ENCODE measurements around the gene AGBL1.

The AGBL1 gene

DNA sequence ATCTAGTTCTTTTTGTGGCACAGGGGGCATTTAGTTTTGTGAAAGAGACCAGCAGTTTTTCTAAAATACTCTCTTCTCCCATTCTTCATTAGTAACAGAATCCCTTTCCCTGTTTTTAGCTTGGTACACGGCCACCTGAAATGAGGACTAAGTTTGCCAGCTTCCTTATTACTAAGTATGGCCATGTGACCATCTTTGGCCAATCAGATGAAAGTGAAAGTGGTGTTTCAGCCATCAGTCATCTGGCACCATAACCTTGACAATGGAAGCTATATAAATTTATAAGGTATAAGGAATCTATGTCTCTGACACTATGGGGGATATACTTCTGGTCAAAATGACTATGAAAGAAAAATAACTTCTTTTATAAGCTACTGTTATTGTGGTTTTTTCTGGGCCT, 570.4 kb downstream of the AGBL1 start:
- H3K4me3 ChIP-seq (ENCODE audit: low read depth, low read length), result no peak overlapping the region
- DNase-seq (ENCODE audit: low read depth), result no peak

DNA sequence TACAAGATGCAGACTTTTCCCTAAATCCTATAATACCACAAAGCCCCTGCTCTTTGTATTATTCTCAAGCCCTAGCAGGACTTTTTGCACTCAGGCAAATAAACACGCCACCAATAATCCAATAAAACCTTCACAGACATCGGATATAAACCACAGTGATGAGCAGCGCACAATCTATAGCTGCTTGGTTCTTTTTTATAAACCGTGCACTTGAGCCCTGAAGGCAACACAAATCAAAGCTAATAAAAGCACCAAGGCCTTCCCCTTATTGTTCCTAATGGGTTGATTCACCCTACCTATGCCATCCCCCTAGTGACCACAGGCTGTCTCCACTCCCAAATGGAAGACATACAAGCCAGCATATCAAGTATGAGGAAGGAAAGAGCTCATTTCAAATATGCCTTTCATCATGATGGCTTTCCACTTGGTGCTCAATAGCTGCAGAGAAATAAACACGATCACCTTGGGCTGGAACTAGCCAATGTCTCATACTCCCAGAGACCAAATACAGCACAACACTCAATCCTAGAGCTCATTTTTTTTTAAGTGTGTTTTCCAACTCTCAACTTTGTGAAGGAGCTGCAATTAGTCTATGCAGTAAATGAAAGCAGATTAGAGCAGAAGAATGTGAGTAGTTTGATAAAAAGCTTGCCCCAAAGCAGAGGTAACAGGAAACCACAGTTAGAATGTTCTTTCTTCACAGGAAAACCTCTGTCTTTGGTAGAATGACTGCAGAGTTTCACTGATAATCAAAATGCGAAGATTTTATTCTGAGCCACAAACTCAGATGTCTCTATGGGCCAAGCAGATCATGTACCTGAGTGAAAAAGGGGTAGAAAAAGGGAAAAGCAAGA, 573.9 kb downstream of the AGBL1 start:
- DNase-seq (ENCODE audit: low read depth), result no peak
- no peak overlapping the region for H3K4me3 ChIP-seq (ENCODE audit: low read depth, low read length)

DNA sequence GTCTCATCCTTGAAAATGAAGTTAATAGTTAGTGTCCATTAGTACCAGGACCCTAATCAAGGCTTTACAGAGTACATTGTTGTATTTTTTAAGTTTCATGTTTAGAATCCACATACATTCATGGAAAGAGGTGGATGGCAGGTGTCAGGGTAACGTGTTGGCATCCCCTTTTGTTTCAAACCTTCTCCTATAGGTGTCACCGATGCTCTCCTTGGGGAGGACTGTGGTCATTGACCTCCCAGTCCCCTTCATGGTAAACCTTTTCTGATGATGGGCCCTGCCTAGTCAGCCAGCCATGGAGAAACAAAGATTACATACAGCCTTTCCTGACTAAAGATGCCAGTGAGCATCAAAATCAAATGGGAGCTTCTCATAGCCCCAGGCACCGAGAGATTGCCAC, 574.8 kb downstream of the AGBL1 start:
- no peak overlapping the region for H3K4me3 ChIP-seq (ENCODE audit: low read depth, low read length)
- DNase-seq (ENCODE audit: low read depth), result no peak

- DNase-seq (ENCODE audit: low read depth), result no peak
- no peak overlapping the region for H3K4me3 ChIP-seq (ENCODE audit: low read depth, low read length)
Measured at GRCh38 chr15:86657305-86657704, 577.6 kb downstream of the AGBL1 start.

- H3K4me3 ChIP-seq (ENCODE audit: low read depth, low read length), result no peak overlapping the region
- no peak for DNase-seq (ENCODE audit: low read depth)
Measured at GRCh38 chr15:86659724-86660411, 580.2 kb downstream of the AGBL1 start.

DNA sequence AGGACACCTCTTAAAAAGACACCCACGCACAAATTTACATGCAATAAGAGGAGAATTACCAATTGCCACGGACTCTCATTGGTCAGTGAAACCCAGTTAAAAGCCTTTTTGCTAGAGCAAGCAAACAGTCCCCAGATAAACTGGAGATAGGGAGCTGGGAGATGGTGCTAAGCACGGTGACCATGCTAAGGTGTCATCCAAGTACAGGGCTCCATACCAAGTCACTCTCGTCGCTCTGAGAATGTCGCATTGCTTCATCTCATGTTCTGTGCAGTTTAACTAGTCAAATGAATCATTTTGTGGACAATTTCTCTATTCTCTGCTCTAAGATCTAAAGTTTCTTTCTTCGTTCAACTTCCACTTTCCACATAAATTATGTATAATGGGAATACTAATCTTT, 581.9 kb downstream of the AGBL1 start:
- no peak overlapping the region for H3K4me3 ChIP-seq (ENCODE audit: low read depth, low read length)
- no peak for DNase-seq (ENCODE audit: low read depth)

GRCh38 chr15:86663304-86663703, 583.6 kb downstream of the AGBL1 start:
- no peak overlapping the region for H3K4me3 ChIP-seq (ENCODE audit: low read depth, low read length)
- DNase-seq (ENCODE audit: low read depth), result no peak

DNA sequence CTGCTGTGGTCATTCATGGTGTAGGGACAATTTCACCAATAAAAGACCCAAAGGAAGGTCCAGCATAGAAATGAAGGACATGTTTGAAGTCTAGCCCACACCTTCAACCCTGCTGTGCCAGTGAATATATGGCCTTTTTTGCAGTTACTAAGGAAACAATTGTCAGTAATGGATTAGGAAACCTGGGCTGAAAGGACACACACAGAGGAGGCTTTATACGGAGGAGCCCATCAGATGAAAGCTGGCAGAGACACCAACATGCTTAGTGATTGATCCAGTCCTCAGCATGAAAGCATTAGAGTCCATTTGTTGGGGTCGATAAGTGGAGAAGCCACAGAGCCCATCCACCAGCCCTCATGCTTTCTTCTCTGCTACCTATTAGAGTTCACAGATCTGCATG, 584.3 kb downstream of the AGBL1 start:
- no peak overlapping the region for H3K4me3 ChIP-seq (ENCODE audit: low read depth, low read length)
- DNase-seq (ENCODE audit: low read depth), result no peak

DNA sequence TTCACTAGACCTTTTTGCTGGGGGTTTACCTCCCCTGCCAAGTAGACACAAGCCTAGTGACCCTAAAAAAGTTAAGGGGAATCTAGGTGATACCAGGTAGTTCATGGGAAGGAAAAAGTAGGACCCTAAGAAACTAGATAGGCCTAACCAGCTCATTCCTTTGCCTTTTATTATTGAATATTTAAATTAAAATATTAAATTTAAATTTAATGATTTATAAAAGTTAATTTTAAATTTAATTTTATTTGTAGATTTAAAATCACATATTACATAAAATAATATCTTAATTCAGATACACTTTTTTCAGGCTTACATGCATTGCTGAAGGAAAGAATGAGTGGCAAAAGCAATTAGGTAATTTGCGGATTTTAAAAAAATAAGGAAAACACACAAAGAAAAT, 584.9 kb downstream of the AGBL1 start:
- DNase-seq (ENCODE audit: low read depth), result no peak

DNA sequence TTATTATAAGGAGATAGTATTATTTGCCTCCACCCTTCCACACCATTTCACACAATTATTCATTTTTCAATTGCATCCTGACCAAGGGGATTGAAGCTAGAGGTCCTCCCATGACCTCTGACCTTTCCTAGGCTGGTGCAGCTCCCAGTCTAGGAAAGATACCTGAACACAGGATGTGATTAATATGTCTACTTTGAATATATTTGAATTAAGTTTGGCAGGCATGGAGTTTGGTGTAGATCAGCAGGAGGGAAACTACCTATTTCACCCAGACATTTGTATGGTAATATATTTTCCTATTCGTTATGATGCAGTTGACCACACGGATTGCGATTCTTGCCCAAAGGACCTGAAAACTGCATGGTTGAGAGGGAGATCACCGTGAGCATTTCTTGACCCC, 596.3 kb downstream of the AGBL1 start:
- no peak overlapping the region for H3K4me3 ChIP-seq (ENCODE audit: low read depth, low read length)
- DNase-seq (ENCODE audit: low read depth), result no peak

More for the DNA sequence above, 584.9 kb downstream of the AGBL1 start:
- H3K4me3 ChIP-seq (ENCODE audit: low read depth, low read length), result no peak overlapping the region

DNA sequence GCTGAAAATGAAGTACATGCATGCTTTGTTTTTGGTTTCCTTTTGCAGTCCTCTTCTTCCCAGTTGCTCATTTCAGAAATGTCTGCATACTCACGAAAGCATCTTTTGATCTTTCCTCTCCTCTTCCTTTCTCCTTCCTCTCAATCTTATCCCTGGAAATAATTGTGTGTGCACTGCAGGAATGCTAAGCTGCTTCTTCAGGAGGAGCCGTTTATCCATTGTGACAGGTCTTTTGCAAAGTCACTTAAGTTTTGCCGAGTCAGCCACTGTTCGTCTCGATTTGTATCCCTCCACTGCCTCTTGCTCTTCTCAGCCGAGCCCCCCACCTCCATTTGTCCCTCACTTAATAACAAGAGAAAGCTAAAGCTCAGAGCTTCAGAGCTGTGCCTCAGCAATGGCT, 597.6 kb downstream of the AGBL1 start:
- DNase-seq (ENCODE audit: low read depth), result no peak
- H3K4me3 ChIP-seq (ENCODE audit: low read depth, low read length), result no peak overlapping the region

GRCh38 chr15:86685263-86685662, 605.6 kb downstream of the AGBL1 start:
- no peak for DNase-seq (ENCODE audit: low read depth)

GRCh38 chr15:86689006-86689405, 609.3 kb downstream of the AGBL1 start:
- no peak for DNase-seq (ENCODE audit: low read depth)

More at GRCh38 chr15:86685263-86685662, 605.6 kb downstream of the AGBL1 start:
- no peak overlapping the region for H3K4me3 ChIP-seq (ENCODE audit: low read depth, low read length)

DNA sequence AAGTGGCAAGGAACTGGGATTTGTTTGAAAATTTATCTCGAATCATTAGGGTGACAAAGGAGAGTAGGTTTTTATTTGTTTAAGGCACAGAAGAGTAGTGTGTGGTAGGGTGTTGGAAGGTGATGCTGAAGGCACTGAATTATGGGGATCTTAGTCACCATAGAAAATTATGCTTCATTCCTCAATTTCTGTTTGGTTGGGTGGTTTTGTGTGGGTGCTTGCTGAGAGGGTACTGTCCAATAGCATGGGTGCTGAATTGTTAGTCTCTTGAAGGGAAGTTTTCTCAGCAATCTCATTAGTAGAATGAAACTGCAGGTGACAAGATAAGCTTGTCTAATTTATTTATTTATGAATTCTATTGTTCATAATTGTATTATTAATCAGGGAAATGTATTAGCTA, 610.9 kb downstream of the AGBL1 start:
- no peak for DNase-seq (ENCODE audit: low read depth)
- H3K4me3 ChIP-seq (ENCODE audit: low read depth, low read length), result no peak overlapping the region

More at GRCh38 chr15:86689006-86689405, 609.3 kb downstream of the AGBL1 start:
- H3K4me3 ChIP-seq (ENCODE audit: low read depth, low read length), result no peak overlapping the region

DNA sequence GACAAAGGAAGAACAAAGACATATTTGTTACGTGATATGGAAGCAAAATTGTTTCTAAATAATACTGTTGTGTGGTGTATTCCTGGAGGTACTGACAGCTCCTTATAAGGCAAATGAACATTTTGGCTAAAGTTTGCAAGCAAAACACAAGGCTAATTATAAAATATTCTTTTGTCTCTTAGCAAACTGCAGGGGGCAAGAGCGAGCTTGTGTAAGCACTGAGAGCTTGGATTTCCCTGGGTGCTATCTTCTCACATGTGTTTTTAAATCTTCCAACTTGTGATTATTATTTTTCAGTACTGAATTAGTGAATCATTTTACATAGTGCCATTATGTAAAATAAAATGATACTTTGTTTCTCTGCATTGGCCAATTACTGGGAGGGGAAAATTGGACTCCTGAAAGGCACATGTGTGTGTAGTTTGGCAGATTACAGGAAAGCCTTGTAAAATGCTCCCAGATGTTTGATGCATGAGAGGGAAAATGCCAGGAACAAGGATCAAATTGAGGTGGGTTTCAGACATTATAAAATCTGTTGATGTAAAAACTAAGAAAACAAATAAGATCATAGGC, 611.5 kb downstream of the AGBL1 start:
- H3K4me3 ChIP-seq (ENCODE audit: low read depth, low read length), result no peak overlapping the region
- DNase-seq (ENCODE audit: low read depth), result no peak

DNA sequence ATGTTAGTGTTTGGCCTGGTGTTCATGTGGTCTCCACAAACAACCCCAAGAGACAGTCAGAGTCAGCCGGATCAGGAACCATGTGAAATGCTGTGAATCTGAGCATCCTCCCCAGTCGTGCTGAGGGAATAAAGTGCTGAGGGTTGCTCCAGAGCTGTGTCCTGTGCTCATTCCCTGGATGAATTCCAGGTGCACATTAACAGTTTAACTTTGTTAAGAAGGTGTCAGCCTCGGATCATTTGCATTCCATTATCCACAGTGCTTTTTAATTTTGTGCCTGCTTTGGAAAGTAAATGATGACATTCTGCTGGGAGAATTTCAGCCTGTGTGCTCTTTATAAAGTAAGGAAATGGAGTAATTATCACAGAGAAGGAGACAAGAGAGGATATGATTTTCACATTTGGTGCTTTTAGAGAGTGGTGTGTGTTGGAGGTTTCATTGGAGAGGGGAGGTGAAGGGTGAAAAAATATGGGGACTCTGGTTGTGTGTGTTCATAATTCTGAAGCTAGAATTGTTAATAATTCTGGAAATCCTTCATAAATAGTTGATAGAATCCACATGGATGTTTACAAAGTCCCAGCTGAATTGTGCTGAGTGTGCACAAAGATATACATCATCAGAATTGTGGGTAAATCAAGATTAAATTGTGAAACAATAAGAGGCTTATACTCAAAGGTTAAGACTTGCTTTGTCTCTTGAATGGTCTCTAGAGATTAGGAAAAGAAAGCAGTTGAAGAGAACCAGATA, 621.4 kb downstream of the AGBL1 start:
- DNase-seq (ENCODE audit: low read depth), result no peak
- H3K4me3 ChIP-seq (ENCODE audit: low read depth, low read length), result no peak overlapping the region

GRCh38 chr15:86701611-86701963, 621.9 kb downstream of the AGBL1 start:
- no peak for DNase-seq (ENCODE audit: low read depth)

DNA sequence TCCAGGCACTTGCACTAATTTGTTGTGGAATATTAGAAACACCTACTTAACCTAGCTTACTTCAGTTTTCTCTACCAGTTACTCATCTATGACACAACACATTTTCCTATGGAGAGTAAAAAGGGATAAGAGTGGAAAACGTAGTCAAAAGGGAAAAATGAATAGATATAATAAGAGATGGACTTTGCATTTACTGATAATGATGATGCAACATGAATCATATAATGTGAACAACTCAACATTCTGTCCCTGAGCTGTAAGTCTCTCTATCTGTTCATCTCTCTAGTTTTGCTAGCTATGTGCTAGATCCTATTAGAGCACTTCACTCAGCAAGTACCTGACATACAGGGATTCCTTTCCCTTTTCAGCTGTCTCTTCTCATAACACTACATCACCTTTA, 627.1 kb downstream of the AGBL1 start:
- no peak for DNase-seq (ENCODE audit: low read depth)
- no peak overlapping the region for H3K4me3 ChIP-seq (ENCODE audit: low read depth, low read length)

More at GRCh38 chr15:86701611-86701963, 621.9 kb downstream of the AGBL1 start:
- no peak overlapping the region for H3K4me3 ChIP-seq (ENCODE audit: low read depth, low read length)

- H3K4me3 ChIP-seq (ENCODE audit: low read depth, low read length), result no peak overlapping the region
- DNase-seq (ENCODE audit: low read depth), result no peak
Measured at GRCh38 chr15:86711476-86711875, 631.8 kb downstream of the AGBL1 start.

DNA sequence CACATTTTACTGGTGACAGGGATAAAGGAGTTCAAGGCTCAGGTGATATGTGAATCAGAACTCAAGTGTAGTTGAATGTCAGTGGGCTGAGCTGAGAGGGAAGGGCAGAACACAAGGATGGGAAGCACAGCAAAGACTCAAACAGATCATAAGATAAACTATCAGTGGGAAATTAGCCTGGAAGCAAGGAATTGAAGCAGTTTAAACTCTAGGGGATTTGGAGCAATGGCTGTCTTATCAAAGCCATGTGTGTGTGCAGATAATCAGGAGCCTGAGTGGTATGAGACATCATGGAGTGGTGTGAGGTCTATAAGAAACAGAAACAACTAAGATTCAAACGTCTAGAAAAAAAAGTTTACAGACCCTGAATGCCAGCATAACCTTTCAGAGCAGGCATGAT, 634.6 kb downstream of the AGBL1 start:
- no peak overlapping the region for H3K4me3 ChIP-seq (ENCODE audit: low read depth, low read length)
- no peak for DNase-seq (ENCODE audit: low read depth)
